ENCODE measurements around the gene HDHD3.
"Not testable (repeated sequence)": the region's sequence is repeated elsewhere in the genome, so short reads cannot be mapped to it uniquely, and the experiment has no call there.

DNA sequence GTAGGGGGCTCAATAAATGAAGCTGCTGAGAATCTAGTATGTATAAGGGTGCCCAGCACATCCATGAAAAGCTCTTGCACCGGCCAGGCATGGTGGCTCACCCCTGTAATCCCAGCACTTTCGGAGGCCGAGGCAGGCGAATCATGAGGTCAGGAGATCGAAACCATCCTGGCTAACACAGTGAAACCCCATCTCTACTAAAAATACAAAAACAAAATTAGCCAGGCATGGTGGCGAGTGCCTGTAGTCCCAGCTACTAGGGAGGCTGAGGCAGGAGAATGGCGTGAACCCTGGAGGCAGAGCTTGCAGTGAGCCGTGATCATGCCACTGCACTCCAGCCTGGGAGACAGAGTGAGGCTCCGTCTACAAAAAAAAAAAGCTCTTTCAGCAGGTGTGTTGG, 29.6 kb upstream of the HDHD3 start:
- TF ChIP-seq, protein P1, sequence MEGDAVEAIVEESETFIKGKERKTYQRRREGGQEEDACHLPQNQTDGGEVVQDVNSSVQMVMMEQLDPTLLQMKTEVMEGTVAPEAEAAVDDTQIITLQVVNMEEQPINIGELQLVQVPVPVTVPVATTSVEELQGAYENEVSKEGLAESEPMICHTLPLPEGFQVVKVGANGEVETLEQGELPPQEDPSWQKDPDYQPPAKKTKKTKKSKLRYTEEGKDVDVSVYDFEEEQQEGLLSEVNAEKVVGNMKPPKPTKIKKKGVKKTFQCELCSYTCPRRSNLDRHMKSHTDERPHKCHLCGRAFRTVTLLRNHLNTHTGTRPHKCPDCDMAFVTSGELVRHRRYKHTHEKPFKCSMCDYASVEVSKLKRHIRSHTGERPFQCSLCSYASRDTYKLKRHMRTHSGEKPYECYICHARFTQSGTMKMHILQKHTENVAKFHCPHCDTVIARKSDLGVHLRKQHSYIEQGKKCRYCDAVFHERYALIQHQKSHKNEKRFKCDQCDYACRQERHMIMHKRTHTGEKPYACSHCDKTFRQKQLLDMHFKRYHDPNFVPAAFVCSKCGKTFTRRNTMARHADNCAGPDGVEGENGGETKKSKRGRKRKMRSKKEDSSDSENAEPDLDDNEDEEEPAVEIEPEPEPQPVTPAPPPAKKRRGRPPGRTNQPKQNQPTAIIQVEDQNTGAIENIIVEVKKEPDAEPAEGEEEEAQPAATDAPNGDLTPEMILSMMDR (IDR thresholded peaks at IDR 0.05): not testable (repeated sequence)
- not testable (repeated sequence) for TF ChIP-seq POLR2A (IDR thresholded peaks at IDR 0.05)

Measured in thyroid gland (tissue), 4 donors.